ENCODE data around the gene SAP30BP. TPM values are rescaled to one million over a fixed set of nuclear protein-coding genes. Genes with fewer than 3 reads are reported as not detected.

The SAP30BP gene
- total RNA-seq, 1 experiment from 2014 or later = 126 TPM

DNA sequence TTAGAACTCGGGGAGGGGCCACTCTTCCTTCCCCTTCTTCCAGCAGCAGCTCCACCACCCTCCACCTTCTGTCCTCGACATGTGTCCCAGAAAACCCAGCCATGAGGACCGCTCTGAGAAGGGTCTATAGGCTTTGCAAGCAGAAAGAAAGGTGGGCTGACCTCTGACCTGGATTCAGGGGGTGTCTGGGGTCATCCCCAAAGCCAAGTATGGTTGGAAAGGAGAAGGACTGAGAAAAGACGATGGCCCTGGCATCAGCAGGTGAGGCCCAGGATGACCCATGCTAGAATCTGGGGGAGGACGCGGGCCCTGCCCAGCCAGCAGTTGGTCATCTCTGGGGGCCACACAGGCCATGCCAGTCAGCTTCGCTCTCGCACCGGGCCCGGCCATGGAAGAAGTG, 40.0 kb upstream of the SAP30BP start:
- Histone ChIP-seq H3K4me3 (ENCODE audit: low read depth, low read length) (no peak overlapping the region), H3K27me3 (replicated peaks; ENCODE audit: control insufficient read depth, insufficient read depth, low read length) (no peaks in the 10 kb centered on the region), H3K9me3 (no peaks in the 10 kb centered on the region), H3K36me3 (ENCODE audit: control insufficient read depth, insufficient read depth, low read length) (peaks cover 7% of the 10 kb centered on the region), H3K4me1 (peaks cover 2% of the 10 kb centered on the region; the same call in 1 of the 2 replicates)
- ChIA-PET CTCF (no interaction called here), POLR2A (no interaction called here)
- Mint-ChIP-seq H3K4me3 (ENCODE audit: unreplicated experiment) (no peak overlapping the region), H3K36me3 (ENCODE audit: insufficient read depth, unreplicated experiment) (peaks cover 28% of the 10 kb centered on the region), H3K27me3 (ENCODE audit: insufficient read depth, unreplicated experiment) (no peaks in the 10 kb centered on the region), H3K4me1 (ENCODE audit: low read depth, unreplicated experiment) (peaks cover 7% of the 10 kb centered on the region), H3K9me3 (ENCODE audit: unreplicated experiment) (no peaks in the 10 kb centered on the region), H3K27ac (ENCODE audit: unreplicated experiment) (no peak overlapping the region)
- TF ChIP-seq, protein P1, sequence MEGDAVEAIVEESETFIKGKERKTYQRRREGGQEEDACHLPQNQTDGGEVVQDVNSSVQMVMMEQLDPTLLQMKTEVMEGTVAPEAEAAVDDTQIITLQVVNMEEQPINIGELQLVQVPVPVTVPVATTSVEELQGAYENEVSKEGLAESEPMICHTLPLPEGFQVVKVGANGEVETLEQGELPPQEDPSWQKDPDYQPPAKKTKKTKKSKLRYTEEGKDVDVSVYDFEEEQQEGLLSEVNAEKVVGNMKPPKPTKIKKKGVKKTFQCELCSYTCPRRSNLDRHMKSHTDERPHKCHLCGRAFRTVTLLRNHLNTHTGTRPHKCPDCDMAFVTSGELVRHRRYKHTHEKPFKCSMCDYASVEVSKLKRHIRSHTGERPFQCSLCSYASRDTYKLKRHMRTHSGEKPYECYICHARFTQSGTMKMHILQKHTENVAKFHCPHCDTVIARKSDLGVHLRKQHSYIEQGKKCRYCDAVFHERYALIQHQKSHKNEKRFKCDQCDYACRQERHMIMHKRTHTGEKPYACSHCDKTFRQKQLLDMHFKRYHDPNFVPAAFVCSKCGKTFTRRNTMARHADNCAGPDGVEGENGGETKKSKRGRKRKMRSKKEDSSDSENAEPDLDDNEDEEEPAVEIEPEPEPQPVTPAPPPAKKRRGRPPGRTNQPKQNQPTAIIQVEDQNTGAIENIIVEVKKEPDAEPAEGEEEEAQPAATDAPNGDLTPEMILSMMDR (IDR thresholded peaks at IDR 0.05; ENCODE audit: insufficient read depth in 1 of 2, low read depth in 1 of 2, low read length in 1 of 2, severe bottlenecking in 1 of 2, unreplicated experiment in 1 of 2) = no peak
- no peak for DNase-seq
- BruUV-seq (replicated peaks) = no TSS peak
- intact Hi-C loops (cut with micrococcal nuclease; ENCODE audit: unreplicated experiment) = no loop called here

DNA sequence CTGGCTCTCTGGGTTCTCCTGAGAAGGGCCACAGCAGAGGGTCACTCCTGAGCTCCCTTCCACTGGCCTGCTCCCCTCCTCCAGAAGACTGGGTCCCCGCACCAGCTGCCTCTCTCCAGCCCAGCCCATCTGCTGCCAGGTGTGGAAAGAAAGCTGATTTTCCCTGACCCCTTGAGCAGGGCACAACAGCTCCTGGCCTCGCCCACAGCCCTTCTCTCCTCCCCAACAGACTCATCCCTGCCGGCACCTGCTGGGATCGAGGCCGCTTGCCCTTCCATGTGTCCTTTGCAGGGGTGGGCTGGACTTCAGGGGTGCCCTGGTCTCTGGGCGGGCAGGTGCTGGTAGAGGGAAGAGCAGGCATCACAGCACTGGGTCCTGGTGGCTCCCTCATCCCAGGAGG, 38.7 kb upstream of the SAP30BP start:
- CTCF ChIA-PET = interaction anchor here (0.7 to 1.7 kb wide), 2 partner anchors 119 to 128 kb away, joined by 4 read pairs; no protein-coding TSS in a partner anchor
- Mint-ChIP-seq H3K9me3 (ENCODE audit: unreplicated experiment) (no peaks in the 10 kb centered on the region), H3K27ac (ENCODE audit: unreplicated experiment) (no peak overlapping the region), H3K4me3 (ENCODE audit: unreplicated experiment) (no peak overlapping the region), H3K4me1 (ENCODE audit: low read depth, unreplicated experiment) (peaks cover 4% of the 10 kb centered on the region), H3K36me3 (ENCODE audit: insufficient read depth, unreplicated experiment) (peaks cover 26% of the 10 kb centered on the region), H3K27me3 (ENCODE audit: insufficient read depth, unreplicated experiment) (no peaks in the 10 kb centered on the region)
- TF ChIP-seq, protein P1 (IDR thresholded peaks at IDR 0.05; ENCODE audit: insufficient read depth in 1 of 2, low read depth in 1 of 2, low read length in 1 of 2, severe bottlenecking in 1 of 2, unreplicated experiment in 1 of 2) = no peak
- intact Hi-C loops (cut with micrococcal nuclease; ENCODE audit: unreplicated experiment) = no loop called here
- H3K9me3 ChIP-seq = no peaks in the 10 kb centered on the region
- no TSS peak for BruUV-seq (replicated peaks)
- H3K27me3 ChIP-seq (replicated peaks; ENCODE audit: control insufficient read depth, insufficient read depth, low read length) = no peaks in the 10 kb centered on the region
- no peak overlapping the region for H3K4me3 ChIP-seq (ENCODE audit: low read depth, low read length)
- H3K36me3 ChIP-seq (ENCODE audit: control insufficient read depth, insufficient read depth, low read length) = peaks cover 7% of the 10 kb centered on the region
- POLR2A ChIA-PET = interaction anchor here (0.6 to 0.9 kb wide), 2 partner anchors 152 to 157 kb away, joined by 3 to 4 read pairs; no protein-coding TSS in a partner anchor
- no peak for DNase-seq
- peaks cover 7% of the 10 kb centered on the region for H3K4me1 ChIP-seq

DNA sequence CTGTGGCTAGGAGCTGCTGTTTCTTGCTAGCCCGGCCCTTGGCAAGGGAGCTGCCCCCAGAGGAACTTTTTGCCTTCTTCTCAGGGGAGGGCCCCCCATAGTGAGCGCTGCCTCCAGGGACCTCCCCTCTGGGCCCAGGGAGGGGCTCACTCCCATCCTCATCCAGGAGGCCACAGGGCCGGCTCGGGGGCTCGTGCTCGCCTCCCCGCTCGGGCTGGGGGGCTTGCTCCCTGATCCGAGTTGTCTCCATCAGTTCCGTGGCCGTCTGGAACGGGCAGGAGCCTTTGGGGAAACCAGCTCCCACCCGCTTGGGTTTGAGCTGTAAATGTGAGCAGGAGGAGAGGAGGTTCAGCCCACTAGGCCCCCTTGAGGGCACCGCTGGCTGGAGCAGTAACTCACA, 38.0 kb upstream of the SAP30BP start:
- TF ChIP-seq, protein P1 (IDR thresholded peaks at IDR 0.05; ENCODE audit: insufficient read depth in 1 of 2, low read depth in 1 of 2, low read length in 1 of 2, severe bottlenecking in 1 of 2, unreplicated experiment in 1 of 2) = no peak
- H3K4me3 Mint-ChIP-seq (ENCODE audit: unreplicated experiment) = no peak overlapping the region
- Histone ChIP-seq H3K4me1 (peaks cover 15% of the 10 kb centered on the region), H3K27me3 (replicated peaks; ENCODE audit: control insufficient read depth, insufficient read depth, low read length) (no peaks in the 10 kb centered on the region), H3K36me3 (ENCODE audit: control insufficient read depth, insufficient read depth, low read length) (peaks cover 7% of the 10 kb centered on the region), H3K9me3 (no peaks in the 10 kb centered on the region), H3K4me3 (ENCODE audit: low read depth, low read length) (no peak overlapping the region)
- BruUV-seq (replicated peaks) = no TSS peak
- H3K36me3 Mint-ChIP-seq (ENCODE audit: insufficient read depth, unreplicated experiment) = peaks cover 25% of the 10 kb centered on the region
- ChIA-PET POLR2A (no interaction called here), CTCF (interaction anchor here (1.5 to 1.7 kb wide), 3 partner anchors 24 to 118 kb away, joined by 4 to 7 read pairs (median 5); no protein-coding TSS in a partner anchor)
- peaks cover 9% of the 10 kb centered on the region for H3K4me1 Mint-ChIP-seq (ENCODE audit: low read depth, unreplicated experiment)
- H3K9me3 Mint-ChIP-seq (ENCODE audit: unreplicated experiment) = no peaks in the 10 kb centered on the region
- H3K27ac Mint-ChIP-seq (ENCODE audit: unreplicated experiment) = no peak overlapping the region
- H3K27me3 Mint-ChIP-seq (ENCODE audit: insufficient read depth, unreplicated experiment) = no peaks in the 10 kb centered on the region
- DNase-seq = no peak
- intact Hi-C loops (cut with micrococcal nuclease; ENCODE audit: unreplicated experiment) = no loop called here

Measured in Caco-2 (cell line).